ENCODE results near the gene TMEM114.

DNA sequence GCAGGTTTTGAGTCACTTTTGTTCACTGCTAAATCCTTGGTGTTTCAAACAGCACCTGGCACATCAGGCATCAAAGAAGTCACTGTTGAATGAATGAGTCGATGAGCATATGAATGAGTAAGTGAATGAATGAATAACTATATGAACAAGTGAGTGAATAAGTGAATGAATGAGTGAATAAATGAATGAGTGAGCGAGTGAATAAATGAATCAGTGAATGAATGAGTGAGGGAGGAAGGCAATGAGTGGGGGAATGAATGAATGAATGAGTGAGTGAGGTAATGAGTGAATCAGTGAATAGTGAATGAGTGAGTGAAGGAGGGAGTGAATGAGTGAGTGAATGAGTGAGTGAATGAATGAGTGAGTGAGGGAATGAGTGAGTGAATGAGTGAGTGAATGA, 28.8 kb downstream of the TMEM114 start:
- TF ChIP-seq, protein P1, sequence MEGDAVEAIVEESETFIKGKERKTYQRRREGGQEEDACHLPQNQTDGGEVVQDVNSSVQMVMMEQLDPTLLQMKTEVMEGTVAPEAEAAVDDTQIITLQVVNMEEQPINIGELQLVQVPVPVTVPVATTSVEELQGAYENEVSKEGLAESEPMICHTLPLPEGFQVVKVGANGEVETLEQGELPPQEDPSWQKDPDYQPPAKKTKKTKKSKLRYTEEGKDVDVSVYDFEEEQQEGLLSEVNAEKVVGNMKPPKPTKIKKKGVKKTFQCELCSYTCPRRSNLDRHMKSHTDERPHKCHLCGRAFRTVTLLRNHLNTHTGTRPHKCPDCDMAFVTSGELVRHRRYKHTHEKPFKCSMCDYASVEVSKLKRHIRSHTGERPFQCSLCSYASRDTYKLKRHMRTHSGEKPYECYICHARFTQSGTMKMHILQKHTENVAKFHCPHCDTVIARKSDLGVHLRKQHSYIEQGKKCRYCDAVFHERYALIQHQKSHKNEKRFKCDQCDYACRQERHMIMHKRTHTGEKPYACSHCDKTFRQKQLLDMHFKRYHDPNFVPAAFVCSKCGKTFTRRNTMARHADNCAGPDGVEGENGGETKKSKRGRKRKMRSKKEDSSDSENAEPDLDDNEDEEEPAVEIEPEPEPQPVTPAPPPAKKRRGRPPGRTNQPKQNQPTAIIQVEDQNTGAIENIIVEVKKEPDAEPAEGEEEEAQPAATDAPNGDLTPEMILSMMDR (conservative IDR thresholded peaks at IDR 0.05 in 1 of 2, IDR thresholded peaks at IDR 0.05 in 1 of 2; ENCODE audit: low read depth in 1 of 2, low read length in 2 of 2), result no peak
- no peak for TF ChIP-seq EZH2 (IDR thresholded peaks at IDR 0.05; ENCODE audit: low read length, missing control alignments)

Data from fibroblast of lung (primary cell).